ENCODE measurements around the gene TMEM245.
A peak's percentile ranks its signal among the peaks of the same experiment; 100 is the strongest.

Gene TMEM245

DNA sequence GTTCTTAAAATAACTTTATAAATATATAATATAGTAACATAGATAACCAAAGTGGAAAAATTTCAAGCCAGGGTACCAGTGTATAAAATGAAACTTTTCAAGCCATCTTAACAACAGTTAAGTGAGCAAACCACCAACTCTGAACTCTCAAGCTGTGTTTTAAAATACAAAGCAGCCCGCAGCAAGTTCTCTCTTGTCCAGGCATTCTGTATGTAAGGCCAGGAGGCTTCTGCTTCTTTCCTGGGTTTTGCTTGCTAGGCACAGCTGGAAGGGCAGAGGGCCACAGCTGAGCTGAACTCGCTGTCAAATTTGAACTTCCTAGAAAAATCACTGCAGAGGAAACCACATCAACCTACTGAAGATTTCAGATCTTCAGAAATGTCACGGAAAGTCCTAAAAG lies 99.6 kb downstream of the TMEM245 start:
- DNase-seq: no peak

DNA sequence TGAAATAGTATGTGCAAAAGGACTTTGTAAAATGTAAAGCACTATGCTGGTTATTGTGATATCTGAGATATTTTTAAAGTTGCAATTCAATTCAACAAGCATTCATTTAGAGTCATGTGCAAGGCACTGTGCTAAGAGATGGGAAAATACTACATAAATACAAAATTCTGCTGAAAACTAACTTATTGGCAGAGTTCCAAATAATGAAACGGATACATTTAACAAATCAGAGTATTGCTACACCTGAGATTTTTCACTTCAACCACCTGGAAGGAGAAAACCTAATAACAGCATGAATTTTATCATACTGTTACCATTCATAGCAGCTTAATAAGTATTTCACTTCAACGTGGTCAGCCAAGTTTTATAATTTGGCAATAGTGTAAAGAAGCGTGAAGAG lies 100.3 kb downstream of the TMEM245 start:
- DNase-seq: no peak

DNA sequence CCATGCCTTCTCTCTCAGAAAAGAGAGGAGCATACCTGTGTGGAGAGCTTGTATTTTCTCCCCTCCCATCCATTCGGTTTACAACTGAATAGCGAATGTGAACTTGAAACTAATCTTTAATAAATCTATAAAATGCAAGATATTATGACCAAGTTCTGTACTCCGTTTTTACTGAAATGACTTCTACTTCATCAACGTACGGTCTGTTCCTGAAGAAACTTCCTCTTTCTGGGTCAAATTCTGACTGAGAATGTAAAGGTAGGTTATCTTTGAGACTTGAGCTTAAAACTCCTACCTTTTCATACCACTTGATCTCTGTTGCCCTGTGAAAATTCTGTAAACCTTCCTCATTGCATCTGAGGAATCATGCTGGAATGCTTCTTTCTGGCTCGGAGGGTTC lies 102.3 kb downstream of the TMEM245 start:
- DNase-seq: no peak

DNA sequence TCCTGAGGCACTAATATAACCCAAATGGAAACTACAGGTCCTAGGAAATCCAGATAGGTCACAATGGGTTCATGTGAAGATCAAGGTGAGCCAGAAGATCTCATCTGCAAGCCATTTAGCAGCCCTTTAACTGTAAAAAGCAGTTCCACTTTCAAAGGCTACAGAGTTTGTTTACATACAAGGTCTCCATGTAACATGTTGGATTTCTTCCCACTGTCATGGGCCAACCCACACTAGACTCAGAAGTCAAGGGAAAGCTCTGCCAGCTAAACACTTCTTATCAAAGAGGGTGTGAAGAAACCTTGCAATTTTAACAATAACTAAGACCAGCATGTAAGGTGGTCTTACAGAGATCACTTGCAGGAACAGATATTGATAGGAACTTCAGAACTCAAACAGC lies 102.7 kb downstream of the TMEM245 start:
- DNase-seq: no peak

DNA sequence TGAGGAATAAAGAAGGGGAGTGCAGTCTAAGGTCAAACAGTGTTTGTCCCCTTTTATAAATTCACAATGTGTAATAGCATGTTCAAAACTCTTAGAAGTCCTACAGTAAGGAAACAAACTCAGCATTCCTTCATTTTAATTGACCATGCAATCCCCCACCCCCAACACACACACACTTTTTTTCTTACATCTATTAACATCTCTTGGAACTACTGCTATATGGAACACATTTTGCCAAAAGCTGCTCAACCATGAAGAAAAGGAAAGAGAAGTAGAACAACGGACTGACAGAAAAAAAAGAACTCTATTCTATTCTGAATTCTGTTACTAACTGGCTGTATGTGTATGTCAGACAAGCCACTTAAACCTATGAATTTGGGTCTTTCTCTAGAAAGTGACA lies 103.6 kb downstream of the TMEM245 start:
- no peak for DNase-seq

DNA sequence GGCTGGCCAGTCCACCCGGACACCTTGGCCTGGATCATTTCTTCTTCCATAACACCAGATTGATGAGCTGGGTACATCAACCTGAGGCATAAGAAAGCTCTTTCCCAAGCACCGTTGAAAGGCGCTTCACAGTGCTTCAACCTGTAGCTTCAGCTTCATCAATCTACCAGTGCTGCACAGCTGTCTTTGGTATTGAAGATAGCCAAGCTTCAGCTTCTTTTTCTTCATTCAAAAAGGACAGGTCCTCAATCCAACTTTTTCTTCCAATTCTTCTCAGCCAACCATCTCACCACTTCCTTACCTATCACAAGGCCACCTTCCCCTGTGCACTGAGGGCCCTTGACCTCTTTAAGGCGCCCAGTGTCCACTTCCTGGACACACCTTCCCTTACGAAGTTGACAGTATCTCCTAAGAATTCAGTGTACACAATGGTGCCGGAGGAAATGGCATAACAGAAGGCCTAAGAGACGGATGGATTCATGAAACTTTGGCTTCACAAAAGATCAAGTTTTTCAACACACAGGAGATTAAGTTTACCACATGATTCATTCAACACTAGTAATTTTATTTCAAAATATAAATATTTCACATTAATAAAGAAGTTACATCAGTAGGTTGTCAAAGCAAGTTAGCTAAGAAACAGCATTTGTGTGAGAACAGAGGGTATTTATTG lies 105.0 kb downstream of the TMEM245 start:
- DNase-seq: no peak

DNA sequence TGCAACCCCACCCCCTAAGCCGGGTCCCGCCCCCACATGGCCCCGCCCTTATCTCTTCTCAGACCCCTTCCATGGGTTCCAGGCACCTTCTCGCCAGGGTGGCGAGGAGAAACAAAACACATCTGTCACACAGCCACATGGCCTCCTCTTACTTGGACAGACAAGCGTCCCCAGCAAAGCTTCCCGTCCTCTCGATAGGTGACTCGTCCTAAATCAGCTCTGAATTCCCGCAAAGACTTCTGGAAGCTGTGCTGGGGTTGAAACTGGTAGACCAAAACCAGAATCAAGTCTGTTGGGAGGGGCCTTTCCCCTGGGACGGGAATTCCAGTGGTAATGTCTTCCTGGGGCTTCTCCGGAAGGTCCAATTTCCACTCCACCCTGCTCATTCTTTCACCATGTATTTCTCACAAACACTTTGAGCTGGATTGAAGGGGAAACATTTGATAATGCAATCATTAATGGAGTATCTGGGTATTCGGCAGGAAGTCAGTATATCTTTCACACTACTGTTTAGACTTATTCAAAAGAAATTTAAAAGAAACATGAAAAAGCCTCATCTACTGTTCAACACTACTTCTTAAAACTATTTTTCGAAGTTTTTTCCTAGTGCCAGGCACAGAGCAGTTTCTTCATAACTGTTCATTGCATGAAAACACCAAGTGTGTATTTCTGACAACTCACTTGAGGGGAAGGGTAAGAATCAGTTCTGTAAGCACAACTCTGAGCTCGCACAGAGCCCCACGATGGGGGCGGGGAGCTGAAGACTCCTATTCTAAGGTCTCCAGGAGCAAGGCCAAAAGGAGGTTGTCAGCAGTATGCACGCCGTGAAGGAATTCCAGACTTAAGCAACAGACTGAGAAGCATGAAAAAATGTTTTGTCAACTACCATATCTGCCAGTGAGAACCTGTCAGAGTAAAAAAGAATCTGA lies 105.8 kb downstream of the TMEM245 start:
- no peak for DNase-seq

DNA sequence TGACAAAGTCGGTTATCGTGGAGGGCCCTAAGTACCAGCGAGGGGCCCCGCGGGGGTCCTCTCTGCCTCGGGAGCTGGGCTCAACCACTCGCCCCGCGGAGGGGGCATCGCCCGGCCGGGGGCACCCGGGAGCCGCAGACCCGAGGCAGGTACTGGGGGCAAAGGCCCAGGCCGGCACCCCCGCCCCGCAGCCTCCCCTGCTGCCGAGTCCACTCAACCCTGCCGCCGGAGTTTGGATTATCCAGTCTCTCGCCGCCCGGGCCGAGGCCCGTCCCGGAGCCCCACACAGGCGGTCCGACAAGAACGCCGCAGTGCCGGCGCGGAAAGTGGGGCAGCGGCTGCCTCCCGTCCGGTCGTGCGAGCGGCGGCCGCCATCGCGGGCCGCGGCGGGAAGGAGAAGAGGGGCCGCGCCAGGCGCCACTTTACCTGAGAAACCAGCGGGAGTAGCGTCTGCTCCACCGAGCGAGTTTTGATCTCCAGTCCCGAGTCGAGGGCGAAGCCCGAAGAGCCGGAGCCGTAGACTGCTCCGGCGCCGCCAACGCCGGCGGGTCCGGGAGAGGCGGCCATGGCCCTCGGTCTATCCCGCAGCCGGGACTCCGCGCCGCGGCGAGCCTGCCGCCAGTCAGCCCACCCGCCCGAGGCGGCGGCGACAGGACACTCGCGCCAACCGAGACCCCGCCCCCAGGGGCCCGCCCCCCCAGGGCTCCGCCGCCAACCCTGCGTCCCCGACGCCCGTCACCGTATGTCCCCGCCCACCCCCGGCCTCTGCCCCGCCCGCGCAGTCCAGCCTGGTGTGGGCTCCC lies 106.7 kb downstream of the TMEM245 start, which contains the start of gene CTNNAL1:
Gene CTNNAL1, minus strand, starts transcription at position 624 of the 803 bp plus-strand sequence. Its CDS starts 57 bp downstream, at position 567.
- peak; percentile 90 for DNase-seq

DNA sequence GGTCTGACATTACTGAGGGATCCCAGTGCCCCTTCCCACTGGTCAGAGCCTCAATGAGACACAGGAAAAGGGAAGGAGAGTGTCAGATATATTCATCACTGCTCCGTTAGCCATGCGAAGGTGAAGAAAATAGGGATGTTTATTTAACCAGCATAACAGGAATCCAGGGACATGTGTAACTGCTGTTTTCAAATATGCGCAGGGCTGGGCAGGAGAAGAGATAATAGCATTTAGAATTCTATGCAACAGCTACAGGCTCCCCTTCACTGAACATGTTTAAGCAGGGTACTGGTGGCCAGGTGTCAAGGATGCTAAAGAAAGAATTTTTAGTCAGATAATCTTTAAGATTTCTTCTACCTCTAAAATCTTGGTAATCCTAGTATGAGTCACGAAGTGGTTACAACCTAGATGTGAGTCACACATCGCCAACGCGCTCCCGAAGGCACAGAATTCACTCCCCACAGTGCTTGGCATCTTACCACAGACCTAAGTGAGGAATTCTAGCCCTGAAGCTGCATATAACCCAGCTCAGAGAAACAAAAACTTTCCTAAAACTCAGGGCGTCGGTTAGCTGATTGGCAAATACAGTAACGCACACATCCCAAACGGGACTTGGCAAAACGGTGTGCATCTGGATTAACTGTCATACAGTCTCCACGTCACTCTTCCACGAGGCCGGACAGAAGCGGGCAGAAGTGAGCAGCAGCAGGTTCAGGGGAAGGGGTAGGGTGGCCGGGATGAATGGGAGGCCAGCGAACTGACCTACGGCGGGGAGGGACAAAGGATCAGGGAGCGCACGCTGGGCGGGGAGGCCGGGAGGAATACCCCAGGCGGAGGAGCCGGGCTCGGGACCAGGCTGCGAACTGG lies 107.5 kb downstream of the TMEM245 start:
- DNase-seq: peak; percentile 56

DNA sequence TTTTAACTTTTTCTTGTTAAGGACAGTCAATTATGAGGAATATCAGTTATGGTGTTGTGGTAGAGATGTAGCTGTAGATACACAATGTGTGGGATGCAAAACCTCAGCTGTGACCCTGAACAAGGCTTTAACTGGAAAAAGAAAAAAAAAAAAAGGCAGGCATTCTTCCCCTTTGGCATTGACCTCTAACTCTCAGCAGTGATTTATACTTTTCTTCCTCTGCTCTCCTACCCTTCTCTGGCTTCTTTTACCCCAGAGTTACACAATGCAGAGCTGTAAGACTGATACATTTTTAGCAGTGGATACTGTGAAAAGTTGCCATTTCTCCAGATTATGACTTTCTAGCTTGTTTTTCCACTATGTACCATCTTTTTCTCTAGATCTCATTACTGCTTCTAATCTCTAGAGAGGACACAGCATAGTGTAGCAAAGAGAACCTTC lies 108.5 kb downstream of the TMEM245 start:
- DNase-seq: no peak

DNA sequence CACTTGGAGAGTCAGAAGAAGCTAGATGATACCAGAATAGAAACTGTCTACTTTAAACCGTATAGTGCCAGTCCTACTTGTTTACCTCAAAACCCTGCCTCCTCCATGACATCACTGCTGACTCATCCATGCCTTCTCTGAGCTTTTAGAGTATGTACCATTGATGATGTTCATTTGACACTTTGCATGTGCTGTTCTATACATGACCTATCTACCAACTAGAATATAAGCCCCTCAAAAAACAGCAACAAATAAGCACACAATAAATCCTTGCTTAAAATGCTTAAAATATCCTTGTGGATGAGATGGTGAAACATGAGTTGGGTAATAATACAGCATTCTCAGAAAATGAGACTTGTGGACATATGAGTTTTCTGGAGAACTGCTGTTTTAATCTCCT lies 109.0 kb downstream of the TMEM245 start:
- DNase-seq: peak; percentile 78

DNA sequence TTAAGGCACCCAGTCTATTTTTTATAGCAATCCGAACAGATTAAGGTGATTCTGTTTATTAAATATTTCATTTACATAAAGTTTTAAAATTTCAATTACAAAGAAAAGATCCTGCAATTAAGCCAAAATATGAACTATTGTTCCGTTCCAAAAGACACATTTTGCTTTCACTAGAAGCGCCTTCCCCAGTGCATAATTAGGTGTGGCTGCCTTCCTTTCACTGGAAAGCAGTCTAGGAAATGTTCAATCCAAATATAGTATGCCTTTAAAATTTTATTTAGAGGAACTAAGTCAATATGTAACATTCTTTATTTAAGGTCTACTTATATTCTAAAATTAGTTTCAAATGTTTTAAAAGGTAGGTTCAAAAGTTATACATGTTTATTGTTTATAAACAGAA lies 114.1 kb downstream of the TMEM245 start:
- DNase-seq: no peak

DNA sequence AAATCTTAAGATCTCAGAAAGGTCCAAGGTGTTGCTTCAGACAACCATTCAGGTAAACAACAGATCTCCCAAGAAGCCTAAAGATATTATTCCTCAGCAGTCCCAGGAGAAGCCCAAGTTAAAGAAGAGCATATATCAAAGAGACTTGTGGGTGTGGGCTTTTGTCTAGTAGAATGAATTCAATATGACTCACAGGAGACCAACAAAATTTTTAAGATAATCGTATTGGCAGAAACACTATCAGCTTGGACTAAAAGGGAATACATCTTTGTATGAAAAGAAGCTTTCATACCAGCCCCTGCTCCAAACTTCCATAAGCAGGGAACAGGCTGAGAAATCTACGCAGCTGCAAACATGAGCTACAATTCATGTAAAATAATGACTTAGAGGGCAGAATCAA lies 116.6 kb downstream of the TMEM245 start:
- DNase-seq: no peak

DNA sequence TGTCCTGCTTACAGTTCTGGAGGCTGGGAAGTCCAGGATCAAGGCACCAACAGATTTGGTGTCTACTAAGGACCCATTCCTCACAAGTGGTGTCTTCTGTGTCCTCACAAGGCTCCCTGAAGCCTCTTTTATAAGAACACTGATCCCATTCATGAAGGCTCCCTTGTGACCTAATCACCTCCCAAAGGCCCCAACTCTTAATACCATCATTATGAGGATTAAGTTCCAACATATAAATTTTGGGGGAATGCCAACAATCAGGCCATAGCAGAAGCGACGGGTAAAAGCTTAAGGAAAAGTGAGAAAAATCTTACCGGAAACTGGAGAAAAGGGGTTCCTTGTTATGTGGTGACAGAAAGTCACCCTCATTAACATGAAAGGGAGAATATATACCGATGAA lies 117.6 kb downstream of the TMEM245 start:
- DNase-seq: no peak

DNA sequence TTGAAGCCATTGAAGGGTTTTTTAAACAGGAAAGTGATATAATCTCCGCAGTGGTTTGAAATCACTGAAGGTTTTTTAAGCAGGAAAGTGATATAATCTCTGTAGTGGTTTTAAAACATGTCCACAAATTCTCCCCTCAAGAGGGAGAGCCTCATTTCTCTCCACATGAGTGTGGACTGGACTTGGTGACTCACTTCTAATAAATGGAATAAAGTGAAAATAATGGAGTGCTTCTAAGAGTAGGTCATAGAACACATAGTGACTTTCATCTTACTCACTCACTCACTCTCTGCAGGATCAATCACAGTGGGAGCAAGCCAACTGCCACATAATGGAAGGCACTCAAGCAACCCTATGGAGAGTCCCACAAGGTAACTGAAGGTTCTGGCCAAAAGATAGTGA lies 118.5 kb downstream of the TMEM245 start:
- DNase-seq: no peak

DNA sequence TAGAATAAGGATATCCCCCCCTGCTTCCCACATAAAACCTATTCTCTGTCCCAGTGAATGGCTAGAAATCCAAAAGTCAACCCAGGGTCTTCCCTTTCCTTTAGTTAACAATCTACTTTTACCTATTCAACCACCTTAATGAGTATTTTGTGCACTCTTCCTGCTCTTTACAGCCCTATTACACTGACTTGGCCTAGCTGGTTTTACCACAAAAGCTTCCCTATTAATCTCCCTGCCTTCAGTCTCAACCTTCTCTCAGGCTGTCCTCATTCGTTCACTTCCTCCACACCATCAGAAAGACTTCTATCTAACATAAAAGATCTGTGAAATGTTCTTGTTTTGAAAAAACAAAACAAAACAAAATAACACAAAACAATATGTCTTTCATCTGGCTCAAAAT lies 122.6 kb downstream of the TMEM245 start:
- no peak for DNase-seq

DNA sequence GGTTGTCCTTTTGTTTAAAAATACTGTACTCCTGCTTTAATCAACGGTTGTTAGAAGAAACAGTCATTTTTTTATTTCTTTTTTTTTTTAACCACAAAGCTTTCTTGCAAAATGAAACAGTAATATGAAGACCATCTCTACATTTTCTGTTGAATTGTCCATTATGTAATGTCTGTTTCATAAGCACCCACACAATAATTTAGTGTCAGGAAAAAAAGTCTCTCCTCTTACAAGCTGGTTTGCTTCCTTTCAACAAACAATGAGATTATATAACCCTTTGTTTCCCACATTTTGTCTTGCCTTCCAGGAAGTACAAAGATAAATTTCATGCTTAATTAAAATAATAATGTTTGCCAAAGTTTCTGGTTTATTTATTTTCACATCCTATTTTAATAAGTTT lies 123.1 kb downstream of the TMEM245 start:
- DNase-seq: no peak

DNA sequence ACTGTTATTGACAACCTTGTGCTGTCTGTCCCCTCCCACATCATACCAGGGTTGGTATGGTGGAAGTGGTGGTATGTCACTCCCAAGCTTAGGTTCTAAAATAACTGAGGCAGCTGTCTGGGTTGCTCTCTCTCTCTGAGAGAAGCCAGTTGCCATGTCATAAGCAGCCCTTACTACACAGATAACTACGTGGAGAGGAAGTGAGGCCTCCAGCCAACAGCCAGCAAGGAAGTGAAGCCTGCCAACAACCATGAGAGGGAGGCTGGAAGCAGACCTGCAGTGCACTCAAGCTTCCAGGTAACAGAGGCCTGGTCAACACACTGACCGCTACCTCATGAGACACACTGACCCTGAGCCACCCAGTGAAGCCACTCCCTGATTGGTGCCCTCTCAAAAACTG lies 125.1 kb downstream of the TMEM245 start:
- DNase-seq: no peak

DNA sequence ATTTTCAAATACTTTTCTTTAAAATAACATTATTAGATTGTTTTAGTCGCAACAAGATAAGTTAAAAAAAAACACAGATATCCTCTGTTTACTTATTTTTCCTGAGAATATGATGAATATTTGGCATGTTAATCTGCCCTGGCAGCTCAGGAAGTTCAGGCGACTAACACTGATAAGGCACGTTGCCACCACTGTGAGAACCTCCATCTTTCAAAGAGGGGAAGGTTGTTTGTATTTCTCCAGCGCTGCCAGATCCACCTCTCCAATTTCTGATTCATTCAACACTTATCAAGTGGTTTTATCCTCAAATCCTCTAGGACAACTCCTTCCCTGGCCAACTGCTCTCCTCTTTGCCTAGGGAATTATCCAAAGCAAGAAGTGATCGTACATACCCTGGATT lies 128.3 kb downstream of the TMEM245 start:
- DNase-seq: no peak

DNA sequence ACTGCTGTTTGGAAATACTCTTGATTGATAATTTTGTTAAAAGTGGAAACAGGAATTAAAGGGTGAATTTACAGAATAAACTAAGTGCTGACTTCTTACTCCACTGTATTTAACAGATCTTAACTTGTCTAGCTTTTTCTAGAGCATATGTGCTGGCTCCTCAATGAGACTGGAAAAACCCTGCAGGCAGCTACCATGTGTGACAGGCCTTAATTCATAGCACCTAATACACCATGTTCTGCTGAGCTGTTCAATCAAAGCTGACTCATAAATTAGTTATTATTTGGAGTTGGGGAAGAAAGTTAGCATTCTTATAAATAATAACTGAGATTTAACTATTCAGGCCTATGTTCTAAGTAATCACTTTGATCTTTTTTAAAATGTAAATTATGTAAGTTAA lies 135.9 kb downstream of the TMEM245 start:
- DNase-seq: no peak

DNA sequence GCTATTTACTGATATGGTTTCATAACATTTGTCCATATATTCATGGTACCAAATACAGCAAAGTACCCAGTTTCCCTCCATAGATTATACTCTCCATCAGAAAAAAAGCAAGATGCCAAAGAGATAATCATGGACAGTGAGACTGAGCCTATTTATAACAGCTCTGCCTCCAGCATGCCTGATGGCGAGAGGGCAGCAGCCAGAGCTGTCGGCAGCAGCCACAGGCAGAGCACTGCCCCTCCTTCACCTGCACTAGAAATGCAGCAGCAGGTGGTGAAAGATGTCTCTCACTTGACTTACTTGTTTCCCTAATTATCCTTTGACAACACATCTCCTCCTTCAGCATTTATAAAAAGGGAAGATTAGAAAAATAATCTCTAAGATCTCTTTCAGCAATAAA lies 138.9 kb downstream of the TMEM245 start:
- DNase-seq: no peak

DNA sequence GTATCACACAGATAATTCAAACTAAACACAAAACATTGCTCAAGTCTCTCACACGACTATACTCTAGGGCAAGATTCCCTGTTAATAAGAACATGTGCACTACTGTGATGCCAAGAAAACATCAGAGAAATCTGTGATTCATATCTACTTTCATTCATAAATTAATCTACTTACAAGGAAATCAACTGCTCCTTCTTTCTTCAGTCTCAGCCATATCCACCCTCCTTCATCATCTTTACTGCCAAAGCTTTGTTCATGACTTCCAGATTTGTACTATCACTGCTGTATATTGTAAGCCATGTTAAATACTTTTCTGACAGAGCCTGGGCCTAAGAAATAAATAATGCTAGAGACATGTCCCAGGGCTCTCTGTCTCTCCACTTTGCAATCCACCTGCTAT lies 141.5 kb downstream of the TMEM245 start:
- DNase-seq: no peak
